ENCODE data around the gene SPPL3. TPM values are rescaled to one million over a fixed set of nuclear protein-coding genes. Genes with fewer than 3 reads are reported as not detected.

SPPL3 gene
- total RNA-seq, 1 donor from 2014 or later, result 44.1 TPM

DNA sequence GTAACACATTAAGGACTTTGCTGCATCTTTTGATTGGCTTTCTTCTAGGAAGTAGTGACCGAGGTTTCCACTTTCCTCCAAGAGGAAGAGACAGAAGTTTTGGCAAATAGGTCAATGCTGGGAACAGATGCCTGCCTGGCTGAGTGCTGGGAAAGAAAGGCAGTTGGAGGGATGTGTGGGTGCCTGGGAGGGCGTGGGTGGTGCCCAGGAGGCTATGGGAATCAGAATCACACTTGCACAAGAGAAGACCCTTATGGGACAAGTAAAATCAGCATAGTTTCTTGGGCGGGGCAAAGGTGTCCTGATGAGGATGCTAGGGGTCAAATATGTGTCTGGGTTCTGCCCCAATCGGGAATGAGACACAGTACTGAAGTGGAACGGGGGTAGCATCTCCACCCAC, 179.4 kb downstream of the SPPL3 start:
- Histone ChIP-seq H3K36me3 (peaks cover 58% of the 10 kb centered on the region), H3K27me3 (no peaks in the 10 kb centered on the region), H3K4me1 (peaks cover 25% of the 10 kb centered on the region), H3K4me3 (no peak overlapping the region), H3K9me3 (no peaks in the 10 kb centered on the region), H3K27ac (no peak overlapping the region)
- TF ChIP-seq CTCF (IDR thresholded peaks at IDR 0.05), result no peak
- intact Hi-C loops (cut with DNase I), result no loop called here
- DNase-seq (no peak), ATAC-seq (no peak)

DNA sequence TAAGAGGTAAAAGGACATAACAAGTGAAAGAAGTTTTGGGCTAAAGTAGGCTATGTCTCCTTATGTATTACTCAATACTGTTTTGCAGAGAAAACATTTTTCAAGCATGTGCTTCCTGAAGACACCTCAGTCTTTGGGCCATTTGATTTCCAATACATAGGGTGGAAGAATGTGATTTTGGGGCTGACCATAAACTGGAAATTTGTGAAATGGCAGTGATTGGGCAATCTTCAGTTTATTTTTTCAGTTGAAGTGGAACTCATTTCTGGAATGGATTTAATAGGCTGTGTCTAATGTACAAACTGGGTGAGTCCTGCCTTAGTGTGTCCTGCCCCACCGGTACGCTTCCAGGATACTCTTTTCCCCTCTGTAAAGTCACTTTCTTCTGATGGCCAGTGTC, 181.4 kb downstream of the SPPL3 start:
- Histone ChIP-seq H3K9me3 (no peaks in the 10 kb centered on the region), H3K36me3 (peaks cover 68% of the 10 kb centered on the region), H3K4me1 (peaks cover 25% of the 10 kb centered on the region), H3K4me3 (no peak overlapping the region), H3K27me3 (no peaks in the 10 kb centered on the region), H3K27ac (no peak overlapping the region)
- ATAC-seq, result no peak
- TF ChIP-seq CTCF (IDR thresholded peaks at IDR 0.05), result no peak
- no peak for DNase-seq
- intact Hi-C loops (cut with DNase I), result no loop called here

- intact Hi-C loops (cut with DNase I), result no loop called here
These were observed 182.3 kb downstream of the SPPL3 start for GRCh38 chr12:120721866-120722265.

GRCh38 chr12:120720987-120721801, 183.0 kb downstream of the SPPL3 start:
- intact Hi-C loops (cut with DNase I), result no loop called here
- DNase-seq, result no peak

More at GRCh38 chr12:120721866-120722265, 182.3 kb downstream of the SPPL3 start:
- ATAC-seq, result no peak
- DNase-seq, result no peak
- Histone ChIP-seq H3K36me3 (peaks cover 72% of the 10 kb centered on the region), H3K9me3 (no peaks in the 10 kb centered on the region), H3K27ac (no peak overlapping the region), H3K27me3 (no peaks in the 10 kb centered on the region), H3K4me1 (peaks cover 25% of the 10 kb centered on the region), H3K4me3 (no peak overlapping the region)
- no peak for TF ChIP-seq CTCF (IDR thresholded peaks at IDR 0.05)

DNA sequence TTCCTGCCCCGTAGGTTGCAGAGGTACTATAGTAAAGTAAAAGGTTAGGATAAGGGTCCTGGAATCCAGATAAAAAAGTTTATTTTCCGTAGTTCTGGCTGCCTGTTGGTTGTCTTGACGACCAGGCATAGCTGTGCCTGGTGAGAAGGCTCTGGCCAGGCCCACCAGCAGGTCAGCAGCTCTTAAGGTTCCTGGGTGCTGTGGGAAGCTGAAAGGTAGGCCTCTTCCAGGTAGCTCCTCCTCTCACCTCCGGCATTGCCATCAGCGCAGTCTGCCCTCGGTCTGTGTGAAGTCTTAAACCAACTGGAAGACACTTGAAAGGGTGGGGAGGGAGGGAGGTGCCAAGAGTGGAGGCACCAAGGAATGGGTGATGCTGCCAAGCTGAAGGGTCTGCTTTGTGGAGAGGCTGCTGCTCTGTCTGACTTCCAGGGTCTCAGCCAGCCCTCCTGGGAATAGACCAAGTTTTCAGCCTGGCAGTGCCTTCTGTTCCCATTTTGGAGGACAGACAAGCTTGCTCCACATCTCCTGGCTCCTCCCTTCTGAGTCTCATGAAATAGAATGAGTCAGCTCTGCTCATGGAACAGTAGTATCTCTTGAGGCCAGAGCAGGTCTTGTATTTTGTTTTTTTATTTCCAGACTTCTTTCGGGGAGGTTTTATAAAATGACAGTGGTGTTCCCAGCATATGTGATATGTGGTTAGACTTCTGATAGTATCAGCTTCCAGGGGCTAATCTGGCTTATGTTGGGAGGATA, 183.7 kb downstream of the SPPL3 start:
- DNase-seq (no peak), ATAC-seq (peak; percentile 66)
- H3K9me3 ChIP-seq, result no peaks in the 10 kb centered on the region
- H3K27me3 ChIP-seq, result no peaks in the 10 kb centered on the region
- H3K4me1 ChIP-seq, result peaks cover 19% of the 10 kb centered on the region
- no peak overlapping the region for H3K27ac ChIP-seq
- no peak for TF ChIP-seq CTCF (IDR thresholded peaks at IDR 0.05)
- peaks cover 85% of the 10 kb centered on the region for H3K36me3 ChIP-seq
- intact Hi-C loops (cut with DNase I), result no loop called here
- no peak overlapping the region for H3K4me3 ChIP-seq

More at GRCh38 chr12:120720987-120721801, 183.0 kb downstream of the SPPL3 start:
- no peak for ATAC-seq
- peaks cover 79% of the 10 kb centered on the region for H3K36me3 ChIP-seq
- no peak overlapping the region for H3K27ac ChIP-seq
- H3K9me3 ChIP-seq, result no peaks in the 10 kb centered on the region
- no peak for TF ChIP-seq CTCF (IDR thresholded peaks at IDR 0.05)
- no peak overlapping the region for H3K4me3 ChIP-seq
- no peaks in the 10 kb centered on the region for H3K27me3 ChIP-seq
- H3K4me1 ChIP-seq, result peaks cover 21% of the 10 kb centered on the region
